Epithelial cell of proximal tubule (primary cell): ENCODE data around the gene PFN3. TPM values are rescaled to one million over a fixed set of nuclear protein-coding genes. Genes with fewer than 3 reads are reported as not detected.

ENCODE experiments used
- DNase-seq: peaks from one replicate; pipeline ENCODE4 v3.0.0-alpha.2; 2011; ENCODE audit warnings: low read depth
- H3K4me3 ChIP-seq: 2 replicates; pipeline ENCODE4 v1.5.1; 2011; ENCODE audit warnings: low read depth, mild to moderate bottlenecking, low read length
- CTCF ChIP-seq: conservative IDR thresholded peaks from 2 replicates; pipeline ENCODE4 v1.5.1; 2012; ENCODE audit warnings: low read depth, mild to moderate bottlenecking, low read length
- total RNA-seq: library from RNA; depleted of rRNA; stranded (reverse); fragments of >200 nt; gene quantifications from 2 replicates; pipeline ENCODE4 v1.2.3, GENCODE V29; 2015

PFN3 gene
- total RNA-seq, 1 donor from 2014 or later, result not detected

- no peak for DNase-seq
- no peak overlapping the region for H3K4me3 ChIP-seq
- TF ChIP-seq CTCF, result no peak
Measured at GRCh38 chr5:177405312-177405711, 4.9 kb upstream of the PFN3 start.

- peak overlapping the region; percentile 74 for H3K4me3 ChIP-seq
- DNase-seq, result no peak
- TF ChIP-seq CTCF, result no peak
Measured at GRCh38 chr5:177404641-177405179, 4.2 kb upstream of the PFN3 start.

GRCh38 chr5:177403792-177404640, 3.6 kb upstream of the PFN3 start:
- DNase-seq, result no peak
- TF ChIP-seq CTCF, result peak; percentile 61
- peak overlapping the region; percentile 74 for H3K4me3 ChIP-seq

- TF ChIP-seq CTCF, result no peak
- H3K4me3 ChIP-seq, result peak overlapping the region; percentile 74
- DNase-seq, result no peak
Measured at GRCh38 chr5:177403102-177403791, 2.8 kb upstream of the PFN3 start.

- peak overlapping the region; percentile 74 for H3K4me3 ChIP-seq
- DNase-seq, result peak; percentile 42
- TF ChIP-seq CTCF, result peak; percentile 68
Measured at GRCh38 chr5:177402271-177403043, 2.0 kb upstream of the PFN3 start.

GRCh38 chr5:177397875-177398390, 2.5 kb downstream of the PFN3 start:
- H3K4me3 ChIP-seq, result no peak overlapping the region
- TF ChIP-seq CTCF, result no peak
- no peak for DNase-seq
